ENCODE measurements around the gene LRRC4B. TPM values are rescaled to one million over a fixed set of nuclear protein-coding genes. Genes with fewer than 3 reads are reported as not detected.
A peak's percentile ranks its signal among the peaks of the same experiment; 100 is the strongest.

LRRC4B gene
- total and polyA plus RNA-seq, 2 of the 8 experiments (the other 6 are each of a cell fraction or from before 2014, with no cell fraction given), result 13.4 to 21.2 TPM

GRCh38 chr19:50607388-50607787 lies 39.2 kb upstream of the LRRC4B start:
- peak overlapping the region in 2 of 4 experiments; percentile 8 to 47; a peak in 3 of 8 replicates for H3K4me3 ChIP-seq (ENCODE audit: extremely low read depth in 1 of 4, insufficient read depth in 2 of 4, low read depth in 3 of 4, low read length in 4 of 4)
- H4K8ac ChIP-seq (ENCODE audit: extremely low read depth, insufficient read depth, low read length), result peak overlapping the region; percentile 28; the same call in 1 of the 2 replicates
- no peak overlapping the region; a peak in 1 of 7 replicates for H3K9ac ChIP-seq (replicated peaks in 1 of 4; ENCODE audit: extremely low read depth in 1 of 4, low read depth in 3 of 4, low read length in 3 of 4)
- H3K27ac ChIP-seq (ENCODE audit: low read depth, low read length), result no peak overlapping the region
- no peak overlapping the region for H3K18ac ChIP-seq (ENCODE audit: extremely low read depth, low read length)
- H2BK15ac ChIP-seq (ENCODE audit: low read length), result no peak overlapping the region
- H2BK120ac ChIP-seq (replicated peaks; ENCODE audit: low read depth, low read length), result no peak overlapping the region
- no peaks in the 10 kb centered on the region for H3K79me2 ChIP-seq (ENCODE audit: control insufficient read depth in 1 of 2, insufficient read depth in 2 of 2, low read length in 2 of 2)
- POLR2A ChIA-PET (ENCODE audit: partially characterized antibody), result interaction anchor here (0.8 to 1.1 kb wide), 4 partner anchors 20 to 91 kb away, joined by 3 to 7 read pairs (median 3); no protein-coding TSS in a partner anchor
- H3K56ac ChIP-seq (replicated peaks; ENCODE audit: insufficient read length, low read depth, low read length), result no peak overlapping the region
- H4K20me1 ChIP-seq (replicated peaks in 1 of 2; ENCODE audit: control insufficient read depth in 1 of 2, insufficient read depth in 2 of 2, low read length in 2 of 2), result no peaks in the 10 kb centered on the region
- H2BK20ac ChIP-seq (ENCODE audit: low read length), result no peak overlapping the region
- 0 out of 2 replicates have a peak overlapping the region, but pooled peaks have one; percentile 13 for H2AFZ ChIP-seq (ENCODE audit: low read length)
- WGBS, 2 experiments (ENCODE audit: extremely low coverage in 1 of 2, insufficient coverage in 1 of 2, insufficient read length in 1 of 2, insufficient replicate concordance in 2 of 2, low coverage in 1 of 2, low lambda C conversion rate in 2 of 2, missing lambda C conversion rate in 1 of 2), result 83% methylated on average over 20 of the region's 20 CpGs; no CpG with 5 or more reads in 1 of the 2 experiments
- H3K4ac ChIP-seq (replicated peaks; ENCODE audit: insufficient read length, low read depth, low read length), result no peak overlapping the region
- peak overlapping the region; percentile 33; the same call in 1 of the 2 replicates for H2AK5ac ChIP-seq (ENCODE audit: low read depth, low read length)
- H3K23ac ChIP-seq (ENCODE audit: insufficient read length), result no peak overlapping the region
- no peak overlapping the region for H2BK5ac ChIP-seq (ENCODE audit: low read depth, low read length)
- H4K5ac ChIP-seq (ENCODE audit: insufficient read length, low read depth, low read length), result no peak overlapping the region
- DNase-seq (ENCODE audit: low read depth in 1 of 2, low spot score in 2 of 2) (no peak), FAIRE-seq (no peak)
- H3K4me2 ChIP-seq (ENCODE audit: insufficient read depth in 1 of 2, low read depth in 2 of 2, low read length in 2 of 2), result peak overlapping the region; percentile 32 to 58
- no peak overlapping the region for H4K91ac ChIP-seq (replicated peaks; ENCODE audit: insufficient read length, low read length)
- no peak overlapping the region for H2BK12ac ChIP-seq (ENCODE audit: low read depth, low read length)
- peaks cover 0 to 4% (median 3%) of the 10 kb centered on the region in 4 experiments; a peak in 5 of 7 replicates for H3K4me1 ChIP-seq (replicated peaks in 1 of 4; ENCODE audit: control insufficient read depth in 3 of 4, insufficient read depth in 4 of 4, low read length in 3 of 4)
- H3K79me1 ChIP-seq (ENCODE audit: low read depth, low read length), result no peaks in the 10 kb centered on the region
- CTCF ChIA-PET (ENCODE audit: partially characterized antibody), result interaction anchor here (0.7 to 1.5 kb wide), 11 partner anchors 11 to 117 kb away, joined by 3 to 14 read pairs (median 4); no protein-coding TSS in a partner anchor
- peaks cover 3 to 24% (median 18%) of the 10 kb centered on the region in 4 experiments for H3K27me3 ChIP-seq (replicated peaks in 1 of 4; ENCODE audit: control insufficient read depth in 3 of 4, extremely low read depth in 1 of 4, insufficient read depth in 3 of 4, low read length in 3 of 4)
- no peaks in the 10 kb centered on the region; the same call in 1 of the 2 replicates for H3K23me2 ChIP-seq (ENCODE audit: low read depth, low read length)
- peaks cover 0 to 9% of the 10 kb centered on the region in 2 experiments; a peak in 2 of 4 replicates for H3K9me3 ChIP-seq (ENCODE audit: insufficient read depth in 2 of 2, low read depth in 1 of 2, low read length in 1 of 2)
- no peaks in the 10 kb centered on the region for H3K36me3 ChIP-seq (ENCODE audit: control insufficient read depth in 2 of 4, insufficient read depth in 4 of 4, low read length in 3 of 4)
- no peak overlapping the region for H3K14ac ChIP-seq (ENCODE audit: insufficient read length)
- TF ChIP-seq ATF2 (IDR thresholded peaks at IDR 0.05; ENCODE audit: low read length) (no peak), RFX5 (IDR thresholded peaks at IDR 0.05; ENCODE audit: borderline replicate concordance, low read depth, low read length) (no peak), POLR2A (IDR thresholded peaks at IDR 0.05; ENCODE audit: control extremely low read depth in 1 of 2, low read depth in 2 of 2, low read length in 2 of 2) (no peak), BACH1 (IDR thresholded peaks at IDR 0.05; ENCODE audit: low read length) (no peak), TEAD4 (IDR thresholded peaks at IDR 0.05; ENCODE audit: low read depth, low read length) (no peak), HDAC6 (IDR thresholded peaks at IDR 0.05; ENCODE audit: low read depth, low read length) (no peak), RBBP5 (IDR thresholded peaks at IDR 0.05; ENCODE audit: borderline replicate concordance, low read depth, low read length) (no peak), POU5F1 (IDR thresholded peaks at IDR 0.05; ENCODE audit: low read depth, low read length) (no peak), NRF1 (IDR thresholded peaks at IDR 0.05; ENCODE audit: low read depth, low read length) (no peak), SP4 (IDR thresholded peaks at IDR 0.05; ENCODE audit: low read length) (no peak), BCL11A (IDR thresholded peaks at IDR 0.05; ENCODE audit: low read depth in 2 of 2, low read length in 2 of 2) (no peak), JUND (IDR thresholded peaks at IDR 0.05; ENCODE audit: low read length) (no peak), YY1 (IDR thresholded peaks at IDR 0.05; ENCODE audit: low read depth, low read length) (no peak), TBP (IDR thresholded peaks at IDR 0.05; ENCODE audit: low read depth, low read length) (no peak)
